Measurements from ENCODE around the gene MAGI1.
"Not testable (repeated sequence)": the region's sequence is repeated elsewhere in the genome, so short reads cannot be mapped to it uniquely, and the experiment has no call there.

MAGI1 gene

GRCh38 chr3:66038726-66039589 is at the start of gene MAGI1:
Gene MAGI1, minus strand, starts transcription at chr3:66038918. Its CDS starts 610 bp downstream, at chr3:66038308.
- peak; percentile 70 to 77 for DNase-seq

DNA sequence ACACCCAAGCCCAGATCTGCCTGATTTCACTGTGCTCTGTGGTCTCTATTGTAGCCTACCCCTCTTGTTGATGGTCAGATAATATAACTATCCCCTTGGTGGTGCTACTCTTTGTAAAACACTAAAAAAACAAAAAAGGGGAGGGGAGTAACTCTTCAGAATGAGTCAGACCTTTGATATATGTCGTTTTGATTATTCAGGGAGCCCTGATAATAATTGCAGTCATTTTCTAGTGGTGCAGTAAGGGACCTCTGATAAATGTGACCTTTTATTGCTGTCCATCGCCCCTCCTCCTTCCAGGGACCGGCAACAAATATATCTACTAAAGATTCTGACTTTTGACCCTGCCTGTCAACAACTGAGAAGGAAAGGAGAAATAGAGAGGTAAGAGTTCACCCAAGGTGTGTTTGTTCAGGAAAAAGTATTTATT is 45.1 kb upstream of the MAGI1 start:
- DNase-seq = no peak

GRCh38 chr3:66083096-66083678 is 44.5 kb upstream of the MAGI1 start:
- DNase-seq = no peak

DNA sequence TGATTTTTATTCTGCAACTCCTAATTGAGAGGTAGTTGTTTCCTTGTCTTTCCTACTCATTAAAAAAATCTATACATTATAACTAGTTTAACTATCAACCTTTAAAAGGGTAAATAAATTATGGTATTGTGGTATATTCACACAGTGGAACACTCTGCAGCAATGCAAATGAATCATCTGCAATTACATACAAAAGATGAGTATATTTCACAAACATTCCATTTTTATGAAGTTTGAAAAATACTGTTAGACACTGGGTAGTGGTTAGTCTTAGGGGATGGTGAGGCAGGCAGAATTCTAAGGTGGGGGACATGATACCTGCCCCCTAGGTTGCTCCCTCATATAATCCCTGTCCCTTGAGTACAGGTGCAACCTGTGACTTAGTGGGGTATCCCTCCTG is 44.0 kb upstream of the MAGI1 start:
- no peak for DNase-seq

GRCh38 chr3:66080167-66080566 is 41.4 kb upstream of the MAGI1 start:
- no peak for DNase-seq

DNA sequence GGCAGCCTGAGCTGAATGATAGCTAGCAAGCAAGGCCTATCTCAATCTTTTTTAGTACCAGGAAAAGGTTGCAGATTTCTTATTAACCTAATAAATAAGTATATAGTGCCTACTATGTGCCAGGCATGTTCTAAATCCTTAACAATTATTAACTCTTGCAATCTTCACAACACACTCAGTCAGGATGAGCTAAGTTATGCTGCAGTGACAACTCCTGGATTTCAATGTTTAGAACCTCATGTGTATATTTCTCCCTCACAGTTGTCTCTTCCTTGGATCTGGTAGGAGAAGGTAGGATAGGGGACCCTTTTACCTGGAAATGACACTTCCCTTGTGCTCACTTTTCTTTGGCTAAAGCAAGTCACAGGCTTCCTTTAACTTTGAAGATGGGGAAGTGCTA is 39.3 kb upstream of the MAGI1 start:
- no peak for DNase-seq

DNA sequence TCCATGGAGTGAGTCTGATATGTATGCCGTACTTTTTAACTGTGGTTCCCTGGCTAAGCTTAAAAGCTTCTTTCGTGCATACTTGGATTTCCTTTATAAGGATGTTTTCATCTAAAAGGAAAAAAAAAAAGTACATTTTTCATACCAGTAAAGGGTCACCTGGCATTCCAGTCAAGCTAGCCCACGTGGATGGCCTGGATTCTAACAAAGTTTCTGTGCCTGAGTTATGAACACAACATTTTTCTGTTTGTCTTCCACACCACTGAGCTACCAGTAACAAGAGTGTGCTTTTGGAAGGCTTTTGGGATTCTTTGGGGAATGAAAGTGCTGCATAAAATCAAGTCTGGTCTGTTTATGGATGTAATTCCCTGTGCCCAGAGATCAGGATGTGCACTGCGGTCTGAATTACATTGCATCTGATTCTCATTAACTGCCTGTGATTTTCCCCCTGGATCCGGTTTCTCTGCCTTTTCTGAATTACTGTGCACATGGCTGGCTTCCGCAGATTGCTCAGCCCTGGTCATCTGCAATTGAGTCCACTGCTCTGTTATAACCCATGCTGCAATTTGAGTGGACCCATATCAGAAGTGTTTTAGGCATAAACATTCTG is 38.2 kb upstream of the MAGI1 start:
- no peak for DNase-seq

GRCh38 chr3:66075281-66075680 is 36.6 kb upstream of the MAGI1 start:
- DNase-seq = no peak

GRCh38 chr3:66073464-66074141 is 34.9 kb upstream of the MAGI1 start:
- no peak for DNase-seq

DNA sequence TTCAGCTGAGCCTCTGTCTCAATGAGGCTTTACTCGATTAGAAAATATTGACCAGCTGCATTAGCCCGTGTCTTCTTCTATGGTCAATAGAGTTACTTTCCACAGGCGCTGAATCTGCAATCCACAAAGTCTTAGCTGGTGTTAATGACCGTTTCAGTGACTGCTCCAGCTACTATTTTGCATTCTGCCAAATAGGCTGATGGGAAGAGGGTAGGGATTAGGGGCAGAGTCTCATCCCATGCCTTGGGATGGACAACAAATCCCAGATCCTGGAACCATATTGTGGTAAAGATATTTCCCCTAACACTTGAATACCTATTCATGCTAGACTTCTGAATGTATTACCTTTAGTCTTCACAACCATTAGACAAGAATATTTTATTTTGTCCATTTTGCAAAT is 29.5 kb upstream of the MAGI1 start:
- no peak for DNase-seq

- DNase-seq = no peak
Measured at GRCh38 chr3:66066963-66067617, 28.4 kb upstream of the MAGI1 start.

- no peak for DNase-seq
Measured at GRCh38 chr3:66055289-66055688, 16.6 kb upstream of the MAGI1 start.

GRCh38 chr3:66053550-66054094 is 14.9 kb upstream of the MAGI1 start:
- no peak for DNase-seq

- no peak for DNase-seq
Measured at GRCh38 chr3:66052721-66053549, 14.2 kb upstream of the MAGI1 start.

GRCh38 chr3:66050821-66051220 is 12.1 kb upstream of the MAGI1 start:
- DNase-seq = no peak

DNA sequence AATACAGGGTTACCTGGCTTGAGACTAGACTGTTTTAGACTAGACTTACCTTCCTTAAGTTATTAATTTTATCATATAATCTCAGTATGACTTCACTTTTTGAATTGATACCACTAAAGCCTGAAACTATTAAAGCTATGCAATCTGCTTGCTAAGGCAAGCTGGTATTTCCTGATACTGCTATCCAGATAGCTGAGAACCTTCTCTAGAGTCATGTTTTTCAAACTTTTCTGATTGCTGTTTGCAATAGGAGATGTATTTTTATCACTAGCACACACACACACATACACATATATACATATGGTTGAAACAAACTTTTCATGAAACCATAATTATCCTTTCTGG is 9.3 kb upstream of the MAGI1 start:
- DNase-seq = no peak

DNA sequence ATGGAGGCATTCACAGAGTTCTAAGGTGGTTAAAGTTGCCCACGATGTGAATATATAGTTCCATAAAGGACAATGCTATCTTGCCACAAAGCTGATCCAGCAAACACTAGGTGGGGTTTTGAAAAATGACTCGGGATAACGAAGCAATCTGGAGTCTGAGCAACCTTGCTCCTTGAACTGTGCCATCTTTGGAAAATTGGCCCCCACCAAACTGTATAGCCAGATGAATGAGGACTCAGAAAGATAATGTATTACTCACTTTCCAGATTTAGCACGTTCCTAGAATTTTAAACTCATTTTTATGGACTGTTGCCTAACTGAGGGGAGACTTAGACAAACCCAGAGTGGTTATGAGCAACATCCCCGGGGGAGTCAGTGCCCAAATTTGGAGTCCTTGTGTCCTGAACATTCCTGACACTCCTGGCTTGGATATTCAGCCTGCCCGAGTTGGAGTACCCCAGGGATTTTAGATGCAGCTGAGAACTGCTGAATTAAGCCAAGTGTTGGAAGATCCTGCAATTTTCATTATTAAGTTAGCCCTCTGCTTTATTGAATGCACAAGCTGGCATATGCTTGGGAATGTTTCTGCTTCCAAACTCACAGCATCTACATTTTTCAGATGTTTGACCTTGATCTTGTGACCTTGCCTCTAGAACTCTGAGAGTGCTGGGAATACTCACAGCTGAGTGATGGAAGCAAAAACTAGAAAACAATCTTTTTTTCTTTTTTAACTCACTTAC is 8.8 kb upstream of the MAGI1 start:
- DNase-seq = no peak

DNA sequence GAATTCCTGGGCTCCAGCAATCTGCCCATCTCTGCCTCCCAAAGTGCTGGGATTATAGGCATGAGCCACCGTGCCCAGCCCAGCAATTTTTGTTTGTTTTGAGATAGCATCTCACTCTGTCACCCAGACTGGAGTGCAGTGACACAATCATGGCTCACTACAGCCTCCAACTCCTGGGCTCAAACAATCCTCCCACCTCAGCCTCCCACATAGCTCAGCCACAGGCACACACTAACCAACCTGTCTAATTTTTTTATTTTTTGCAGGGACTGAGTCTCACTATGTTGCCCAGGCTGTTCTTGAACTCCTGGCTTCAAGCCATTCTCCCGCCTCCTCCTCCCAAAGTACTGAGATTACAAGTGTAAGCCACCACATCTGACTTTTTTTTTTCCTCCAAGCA is 7.6 kb upstream of the MAGI1 start:
- not testable (repeated sequence) for DNase-seq

DNA sequence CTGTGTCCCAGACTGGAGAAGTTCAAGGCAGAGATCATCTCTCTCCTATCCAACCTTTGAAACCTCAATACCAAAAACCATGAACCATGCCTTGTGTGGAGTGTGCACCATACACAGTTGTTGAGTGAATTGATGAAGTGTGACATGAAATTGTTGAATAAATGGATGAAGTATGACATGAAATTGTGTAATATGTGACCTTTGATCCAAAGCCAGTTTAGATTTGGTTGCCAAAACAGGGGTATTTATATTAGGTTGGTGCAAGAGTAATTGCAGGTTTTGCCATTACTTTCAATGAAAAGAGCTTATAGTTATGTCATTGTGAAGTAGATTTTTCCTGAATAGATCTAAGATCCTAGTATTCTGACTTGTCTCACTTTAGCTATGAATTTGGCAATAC is 3.1 kb upstream of the MAGI1 start:
- DNase-seq = no peak

DNA sequence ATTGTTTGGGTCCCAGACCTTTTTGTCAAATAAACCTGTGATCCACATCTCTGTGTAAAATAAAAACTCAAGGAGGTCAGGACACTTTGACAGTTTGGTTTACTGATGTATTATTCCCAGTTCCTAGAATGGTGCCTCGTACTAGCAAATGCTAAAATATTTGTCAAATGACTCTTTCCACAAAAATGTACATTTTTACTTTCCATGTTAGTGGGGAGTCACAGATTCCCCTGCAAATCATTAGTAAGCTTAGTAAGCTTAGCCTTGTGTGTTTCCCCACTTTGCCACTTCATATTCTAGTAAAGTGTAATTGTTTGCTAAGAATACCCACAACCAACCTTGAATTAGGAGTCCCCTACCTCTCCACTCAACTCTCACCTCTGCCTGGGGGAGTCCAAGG is 2.4 kb upstream of the MAGI1 start:
- no peak for DNase-seq

DNA sequence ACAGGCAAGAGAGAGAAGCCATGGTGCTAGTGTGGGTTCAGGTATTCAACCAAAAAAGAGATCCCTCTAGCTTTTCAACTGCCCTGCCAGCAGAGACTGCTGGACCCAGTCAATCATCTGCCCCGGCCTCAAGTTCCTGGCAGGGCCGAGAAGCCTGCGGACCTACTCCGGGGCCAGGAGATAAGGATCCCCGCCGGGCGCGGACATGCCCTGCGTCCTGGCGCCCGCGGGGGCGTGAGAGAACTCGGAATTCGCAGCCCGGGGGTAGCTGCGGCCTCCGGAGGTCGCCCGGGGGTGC is 821 bp upstream of the MAGI1 start:
- DNase-seq = no peak
